AG10803 (cell line): ENCODE measurements around the gene SLC9A2.
A peak's percentile ranks its signal among the peaks of the same experiment; 100 is the strongest.

Source experiments
- DNase-seq: peaks from one replicate; pipeline ENCODE4 v3.0.0; 2010; ENCODE audit warnings: low read depth
- H3K4me3 ChIP-seq: 2 replicates; pipeline ENCODE4 v1.5.1; 2011; ENCODE audit warnings: mild to moderate bottlenecking, low read length, control low read depth
- TF ChIP-seq, protein P1 (sequence below): conservative IDR thresholded peaks from 2 replicates; pipeline ENCODE4 v1.5.1; 2011; ENCODE audit warnings: mild to moderate bottlenecking, low read length, control low read depth, inconsistent platforms

SLC9A2 gene

DNA sequence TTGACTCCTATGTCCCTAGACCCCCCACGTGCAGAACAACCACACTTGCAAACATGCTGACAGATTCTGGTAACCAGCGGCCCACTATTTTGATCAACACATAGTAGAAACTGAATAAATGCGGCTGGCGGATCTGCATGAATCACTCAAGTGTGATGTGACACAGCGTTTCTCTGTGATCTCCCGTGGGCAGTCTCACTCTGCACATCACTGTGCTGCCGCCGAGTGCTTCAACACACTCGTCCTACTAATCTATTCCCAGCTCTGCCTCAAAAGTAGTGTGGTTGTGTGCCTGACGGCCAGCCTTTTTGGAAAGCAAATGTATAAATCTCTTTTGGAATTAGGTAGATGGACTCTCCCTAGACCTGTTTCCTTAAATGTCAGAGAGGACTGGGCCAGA is 105.2 kb downstream of the SLC9A2 start:
- no peak for DNase-seq
- no peak overlapping the region for H3K4me3 ChIP-seq
- TF ChIP-seq, protein P1, sequence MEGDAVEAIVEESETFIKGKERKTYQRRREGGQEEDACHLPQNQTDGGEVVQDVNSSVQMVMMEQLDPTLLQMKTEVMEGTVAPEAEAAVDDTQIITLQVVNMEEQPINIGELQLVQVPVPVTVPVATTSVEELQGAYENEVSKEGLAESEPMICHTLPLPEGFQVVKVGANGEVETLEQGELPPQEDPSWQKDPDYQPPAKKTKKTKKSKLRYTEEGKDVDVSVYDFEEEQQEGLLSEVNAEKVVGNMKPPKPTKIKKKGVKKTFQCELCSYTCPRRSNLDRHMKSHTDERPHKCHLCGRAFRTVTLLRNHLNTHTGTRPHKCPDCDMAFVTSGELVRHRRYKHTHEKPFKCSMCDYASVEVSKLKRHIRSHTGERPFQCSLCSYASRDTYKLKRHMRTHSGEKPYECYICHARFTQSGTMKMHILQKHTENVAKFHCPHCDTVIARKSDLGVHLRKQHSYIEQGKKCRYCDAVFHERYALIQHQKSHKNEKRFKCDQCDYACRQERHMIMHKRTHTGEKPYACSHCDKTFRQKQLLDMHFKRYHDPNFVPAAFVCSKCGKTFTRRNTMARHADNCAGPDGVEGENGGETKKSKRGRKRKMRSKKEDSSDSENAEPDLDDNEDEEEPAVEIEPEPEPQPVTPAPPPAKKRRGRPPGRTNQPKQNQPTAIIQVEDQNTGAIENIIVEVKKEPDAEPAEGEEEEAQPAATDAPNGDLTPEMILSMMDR, result no peak

DNA sequence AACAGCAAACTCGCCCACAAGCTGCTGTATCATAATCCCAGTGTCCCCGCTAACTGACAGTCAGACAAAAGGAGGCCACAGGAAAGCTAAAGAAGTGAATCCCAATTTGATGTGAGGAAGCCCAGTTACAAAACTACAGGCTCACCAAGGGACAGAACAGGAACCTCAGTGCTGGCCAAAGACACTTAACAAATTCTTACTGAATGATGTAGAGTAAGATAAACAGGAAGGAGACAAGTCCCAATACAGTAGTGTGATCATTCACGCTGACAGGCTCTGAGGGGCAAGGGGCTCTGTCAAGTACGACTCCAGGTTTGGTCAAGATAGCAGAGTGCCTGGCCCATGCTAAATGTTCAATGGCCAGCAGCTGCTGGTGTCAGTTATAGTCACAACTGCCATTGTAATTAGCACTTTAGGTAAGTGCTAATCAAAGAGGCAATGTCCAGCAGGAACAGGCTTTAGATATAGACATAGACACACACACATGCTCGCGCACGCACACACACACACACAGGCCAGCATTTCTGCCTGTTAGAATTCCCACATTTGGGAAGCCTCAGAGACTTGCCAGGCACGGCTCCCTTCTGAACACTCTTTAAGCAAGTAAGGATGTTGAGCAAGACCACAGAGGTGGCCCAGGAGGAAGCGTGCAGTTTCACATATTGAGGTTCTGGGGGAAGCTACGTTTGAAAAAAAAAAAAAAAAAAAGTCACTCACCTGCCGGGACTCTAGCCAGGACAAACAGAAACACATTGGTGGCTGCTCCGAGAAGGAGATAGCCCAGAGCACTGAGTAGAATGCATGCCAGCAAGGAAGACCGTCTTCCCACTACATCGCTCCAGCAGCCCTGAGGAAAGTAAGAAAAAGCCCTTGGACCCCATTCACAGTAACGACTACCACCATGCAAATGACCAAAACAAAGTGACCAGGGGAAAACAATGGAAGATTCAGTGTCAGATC is 107.1 kb downstream of the SLC9A2 start:
- TF ChIP-seq, protein P1, result no peak
- H3K4me3 ChIP-seq, result no peak overlapping the region
- no peak for DNase-seq

DNA sequence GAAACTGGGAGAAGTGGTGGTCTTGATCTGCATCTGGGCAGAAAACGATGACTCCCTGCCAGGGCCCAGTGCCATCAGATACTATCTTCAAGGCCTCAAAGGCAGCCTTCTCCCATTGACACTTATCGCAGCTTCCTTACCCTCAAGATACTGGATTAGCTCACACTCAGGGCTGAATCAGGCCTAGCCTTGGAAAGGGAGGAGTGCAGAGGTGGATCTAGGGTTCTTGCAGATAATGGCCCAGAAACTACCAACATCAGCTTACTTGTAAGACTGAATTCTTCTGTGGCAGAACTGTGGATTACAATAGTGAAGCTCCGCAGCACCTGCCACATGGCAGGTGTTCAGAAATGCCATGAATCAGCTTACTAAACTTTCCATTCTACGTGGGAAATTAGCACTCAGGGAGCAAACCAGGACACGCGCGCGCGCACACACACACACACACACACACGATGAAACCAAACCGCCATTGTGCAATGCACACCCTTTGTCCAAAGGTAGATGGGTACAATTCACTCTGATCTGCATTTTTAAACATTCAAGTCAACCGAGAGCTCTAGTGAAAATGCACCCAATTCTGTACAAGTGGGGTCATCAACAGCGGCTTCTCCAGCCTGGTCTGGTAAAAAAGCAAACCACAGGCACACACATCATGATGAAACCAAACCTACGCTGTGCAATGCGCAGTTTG is 116.2 kb downstream of the SLC9A2 start:
- no peak for DNase-seq
- TF ChIP-seq, protein P1, result no peak
- peak overlapping the region; percentile 89 for H3K4me3 ChIP-seq

DNA sequence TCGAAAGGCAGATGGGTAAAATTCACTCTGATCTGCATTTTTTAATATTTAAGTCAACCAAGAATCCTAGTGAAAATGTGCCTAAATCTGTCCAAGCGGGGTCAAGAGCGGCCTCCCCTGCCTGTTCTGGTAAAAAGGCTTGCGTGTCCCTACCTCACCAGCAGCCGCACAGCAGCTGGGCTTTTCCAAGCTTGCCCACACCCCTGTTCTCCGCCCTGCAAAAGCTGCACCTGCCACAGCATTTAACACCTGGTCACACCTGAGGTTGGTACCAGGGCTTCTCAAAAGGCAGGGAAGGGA is 116.7 kb downstream of the SLC9A2 start:
- TF ChIP-seq, protein P1, result no peak
- H3K4me3 ChIP-seq, result peak overlapping the region; percentile 89
- peak; percentile 3 for DNase-seq

DNA sequence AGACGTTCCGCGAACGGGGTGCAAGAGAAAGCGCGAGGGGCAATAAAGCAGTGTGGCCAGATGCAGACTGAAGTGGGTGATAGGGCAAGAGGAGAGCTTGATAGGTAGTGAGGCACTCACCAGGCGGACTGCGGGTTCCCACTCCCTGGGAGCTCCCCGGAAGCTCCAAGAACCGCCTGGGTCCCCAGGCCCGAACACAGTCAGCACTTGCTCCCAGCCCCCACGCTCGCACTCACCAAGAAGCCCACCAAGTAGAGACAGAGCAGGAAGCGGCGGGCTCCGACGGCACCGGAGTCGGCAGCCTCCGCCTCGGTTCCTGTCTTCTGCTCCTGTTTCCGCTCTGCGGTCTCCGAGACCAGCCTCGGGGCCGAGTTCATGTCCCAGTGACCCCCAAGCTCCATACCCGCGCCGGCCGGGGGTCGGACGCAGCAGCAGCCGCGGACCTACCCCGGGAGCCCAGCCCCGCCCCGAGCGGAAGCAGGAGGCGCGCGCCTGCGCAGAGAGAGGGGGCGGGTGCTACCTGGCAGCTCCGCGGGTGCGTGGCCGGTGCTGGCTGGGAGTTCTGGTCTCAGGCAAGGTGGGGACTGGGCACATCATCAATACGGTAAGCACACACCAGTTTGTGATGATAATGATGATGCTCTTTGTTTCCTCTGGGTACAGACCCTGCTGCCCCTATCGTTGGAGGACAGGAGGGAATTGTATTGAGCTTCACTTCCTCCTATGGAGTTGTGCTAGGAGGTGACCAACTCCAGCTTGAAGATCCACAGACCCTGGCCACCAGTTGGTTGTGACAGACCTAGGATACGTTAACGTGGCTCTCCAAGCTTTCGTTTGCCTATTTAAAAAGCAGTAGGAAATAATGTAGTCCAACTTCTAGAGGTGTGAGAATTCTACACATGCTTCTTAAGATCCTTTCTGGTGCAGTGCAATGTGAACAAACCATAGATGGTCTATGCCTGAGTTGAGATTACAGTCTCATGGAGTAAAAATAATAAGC is 117.4 kb downstream of the SLC9A2 start:
- H3K4me3 ChIP-seq, result peak overlapping the region; percentile 89
- TF ChIP-seq, protein P1, result peak; percentile 36
- peak; percentile 43 for DNase-seq

DNA sequence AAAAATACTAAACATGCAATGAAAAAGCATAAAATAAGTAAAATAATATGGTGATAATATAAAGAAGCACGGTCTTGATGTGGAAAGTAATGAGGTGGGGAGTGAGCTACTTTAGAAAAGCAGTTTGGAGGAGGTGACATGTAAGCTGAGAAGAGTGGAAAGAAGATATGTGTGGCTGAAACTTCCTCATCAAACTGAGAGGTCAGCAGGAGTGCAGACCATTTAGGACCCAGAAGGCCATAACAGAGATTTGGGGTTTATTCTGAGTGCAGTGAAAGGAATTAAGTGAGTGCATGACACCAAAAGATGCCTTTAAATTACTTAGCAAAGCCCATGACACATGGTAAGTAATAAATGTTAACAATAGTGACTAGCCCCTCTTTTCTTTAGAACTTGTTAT is 118.1 kb downstream of the SLC9A2 start:
- H3K4me3 ChIP-seq, result peak overlapping the region; percentile 89
- TF ChIP-seq, protein P1, result no peak
- DNase-seq, result no peak
